GM11168 (cell line): ENCODE measurements around the gene PRMT3.
"Not testable (repeated sequence)": the region's sequence is repeated elsewhere in the genome, so short reads cannot be mapped to it uniquely, and the experiment has no call there.

Experiments used
- in situ Hi-C: fragments of 300-500 bp; cut with MboI; formaldehyde crosslinking; loops from one replicate; pipeline ENCODE4 v1.12.0; 2022; ENCODE audit warnings: low sequenced_read_pairs; ENCODE audit not compliant: unreplicated experiment

The PRMT3 gene

DNA sequence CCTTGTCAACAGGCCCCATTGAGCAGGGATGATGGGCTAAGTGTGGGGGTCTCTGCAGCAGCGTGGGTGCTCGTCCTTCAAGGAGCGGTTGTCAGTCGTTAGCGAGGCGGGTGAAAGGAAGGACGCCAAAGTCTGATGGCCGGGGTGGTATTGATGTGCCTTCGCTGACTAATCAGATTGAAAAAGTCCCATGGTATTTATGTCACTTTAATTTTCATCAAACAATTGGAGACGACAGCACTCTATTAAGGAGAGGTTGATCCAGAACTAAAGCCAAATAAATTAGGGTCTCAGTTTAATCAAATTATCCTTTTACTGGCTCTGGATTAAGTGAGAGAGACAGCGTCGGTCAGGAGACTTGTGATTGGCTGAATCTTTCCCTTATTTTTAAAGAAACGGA, 14.4 kb upstream of the PRMT3 start:
- in situ Hi-C loops, result loop anchor here (25.0 kb wide), 1 partner anchor 411 kb away; no protein-coding TSS in a partner anchor

DNA sequence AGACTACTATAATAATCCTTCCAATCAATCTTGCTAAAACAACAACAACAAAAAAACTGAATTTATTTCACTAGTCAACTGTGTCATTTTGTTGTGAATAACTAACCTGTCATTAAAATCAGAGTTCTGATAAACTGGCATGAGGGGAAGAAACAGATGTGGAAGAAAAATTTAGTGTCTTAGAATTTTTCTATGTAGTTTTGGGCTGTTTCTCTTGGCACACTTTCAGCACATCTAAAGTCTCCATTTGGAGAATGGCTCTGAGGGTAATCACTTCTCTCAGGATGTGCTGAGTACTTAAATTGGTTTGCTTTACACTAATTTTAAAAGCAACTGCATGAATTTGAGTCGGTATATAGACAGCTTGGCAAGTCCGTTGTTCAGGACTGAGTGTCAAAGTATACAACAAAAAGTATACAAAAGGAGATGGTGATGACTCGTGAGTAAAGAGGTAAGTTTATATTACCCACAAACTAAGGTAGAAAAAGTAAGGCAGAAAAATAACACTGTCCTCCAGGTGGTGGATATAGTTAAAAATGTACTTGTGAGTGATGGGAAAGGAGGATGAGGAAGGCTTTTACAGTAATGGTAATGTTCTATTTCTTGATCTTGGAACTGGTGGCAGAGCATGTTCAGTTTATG, 13.8 kb upstream of the PRMT3 start:
- in situ Hi-C loops, result loop anchor here (25.0 kb wide), 1 partner anchor 411 kb away; no protein-coding TSS in a partner anchor

DNA sequence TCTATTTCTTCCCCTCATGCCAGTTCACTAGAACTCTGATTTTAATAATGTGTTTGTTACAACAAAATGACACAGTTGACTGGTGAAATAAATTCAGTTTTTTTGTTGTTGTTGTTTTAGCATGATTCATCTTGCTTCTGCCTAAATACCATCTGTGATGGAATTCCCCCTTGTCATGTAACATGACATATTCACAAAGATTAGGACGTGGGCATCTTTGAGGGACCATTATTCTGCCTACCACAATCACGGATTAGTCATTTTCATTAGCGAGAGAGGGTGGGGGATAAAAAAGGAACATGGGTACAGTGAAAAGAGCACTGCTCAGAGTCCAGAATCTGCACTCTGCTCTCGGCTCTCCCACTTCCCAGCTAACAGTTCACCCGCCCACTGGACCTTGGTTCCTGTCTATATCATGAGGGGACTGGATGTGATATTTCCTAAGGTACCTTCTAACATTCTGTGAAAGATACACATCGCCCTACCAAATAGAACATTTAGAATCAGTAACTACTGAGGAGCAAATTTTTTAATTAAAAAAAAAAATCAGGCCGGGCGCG, 12.7 kb upstream of the PRMT3 start:
- in situ Hi-C loops, result loop anchor here (25.0 kb wide), 1 partner anchor 413 kb away; no protein-coding TSS in a partner anchor

DNA sequence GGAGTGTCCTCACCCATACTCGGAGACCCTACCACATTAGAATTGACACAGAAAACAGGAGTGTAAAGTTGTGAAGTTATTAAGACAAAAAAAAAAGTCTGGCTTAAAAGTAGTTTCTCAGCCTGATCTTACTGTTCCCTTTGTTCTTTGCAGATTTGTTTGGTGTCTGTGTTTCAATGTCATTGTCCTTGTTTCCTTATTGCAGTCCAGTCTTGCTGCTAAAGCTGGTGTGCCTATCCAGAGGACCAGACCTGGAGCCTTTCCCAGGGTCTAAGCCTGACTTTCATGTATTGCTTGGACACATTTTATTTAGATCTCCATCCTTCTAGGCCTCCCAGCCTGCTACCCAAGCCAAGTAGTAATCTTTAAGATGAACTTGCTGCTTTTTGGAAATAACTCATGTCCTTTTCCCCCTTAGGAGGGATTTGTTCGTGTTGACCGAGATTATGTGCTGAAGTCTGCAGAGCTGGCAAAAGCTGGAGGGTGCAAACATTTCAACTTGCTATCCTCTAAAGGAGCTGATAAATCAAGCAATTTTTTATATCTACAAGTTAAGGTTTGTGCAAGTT, 11.3 kb upstream of the PRMT3 start:
- in situ Hi-C loops, result no loop called here

DNA sequence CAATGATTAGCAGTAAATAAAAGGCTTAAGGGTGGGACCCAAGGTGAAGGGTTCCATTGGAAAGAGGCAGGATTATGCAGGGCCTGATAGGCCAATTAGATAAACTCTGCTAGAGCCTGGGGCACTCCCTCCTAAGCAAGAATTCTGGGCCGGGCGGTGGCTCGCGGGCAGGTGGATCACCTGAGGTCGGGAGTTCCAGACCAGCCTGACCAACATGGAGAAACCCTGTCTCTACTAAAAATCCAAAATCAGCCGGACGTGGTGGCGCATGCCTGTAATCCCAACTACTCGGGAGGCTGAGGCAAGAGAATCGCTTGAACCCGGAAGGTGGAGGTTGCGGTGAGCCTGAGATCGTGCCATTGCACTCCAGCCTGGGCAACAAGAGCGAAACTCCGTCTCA, 1.5 kb upstream of the PRMT3 start:
- in situ Hi-C loops, result not testable (repeated sequence)

DNA sequence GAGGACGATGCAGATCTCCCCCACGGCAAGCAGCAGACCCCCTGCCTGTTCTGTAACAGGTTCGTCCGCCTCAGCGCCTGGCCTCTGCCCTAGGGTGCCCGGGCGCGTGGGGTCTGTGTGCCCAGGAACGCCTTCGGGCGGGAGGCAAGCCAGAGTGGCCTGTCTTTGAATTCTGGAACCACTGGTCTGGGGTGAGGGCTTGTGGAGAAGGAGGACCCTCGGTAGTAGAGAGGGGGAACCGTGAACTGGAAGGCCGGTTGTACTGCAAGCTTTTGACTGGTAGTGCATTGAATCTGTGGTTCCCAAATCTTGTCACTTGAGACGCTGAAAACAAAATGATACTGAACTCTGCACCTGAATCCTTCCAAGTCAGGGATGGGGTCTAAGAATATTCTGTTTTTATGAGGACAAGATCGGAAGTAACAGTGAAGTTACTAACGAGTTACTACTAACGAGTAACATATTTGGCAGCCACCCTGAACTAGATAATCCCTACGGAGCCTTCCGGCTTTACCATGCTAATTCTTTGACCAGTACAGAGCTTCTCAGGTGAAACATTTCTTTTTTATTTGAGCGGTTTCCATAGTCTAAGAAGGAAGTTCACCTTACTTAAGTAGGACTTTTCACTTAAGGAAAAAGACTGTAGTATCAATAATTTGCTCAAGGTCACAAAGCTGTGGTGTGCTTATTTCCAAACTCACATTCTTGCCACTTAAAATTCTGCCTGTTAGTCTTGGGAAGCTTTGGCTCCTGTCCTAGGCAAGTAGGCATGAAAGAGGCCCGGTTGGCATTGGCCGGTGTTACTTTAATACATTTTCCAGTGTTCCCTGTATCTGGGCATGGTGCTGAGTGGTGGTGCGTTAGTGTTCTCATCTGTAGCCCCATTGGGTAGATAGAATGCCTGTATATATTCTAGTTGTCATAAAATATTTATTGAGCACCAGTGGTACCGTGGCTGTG, 860 bp downstream of the PRMT3 start:
- in situ Hi-C loops, result no loop called here

DNA sequence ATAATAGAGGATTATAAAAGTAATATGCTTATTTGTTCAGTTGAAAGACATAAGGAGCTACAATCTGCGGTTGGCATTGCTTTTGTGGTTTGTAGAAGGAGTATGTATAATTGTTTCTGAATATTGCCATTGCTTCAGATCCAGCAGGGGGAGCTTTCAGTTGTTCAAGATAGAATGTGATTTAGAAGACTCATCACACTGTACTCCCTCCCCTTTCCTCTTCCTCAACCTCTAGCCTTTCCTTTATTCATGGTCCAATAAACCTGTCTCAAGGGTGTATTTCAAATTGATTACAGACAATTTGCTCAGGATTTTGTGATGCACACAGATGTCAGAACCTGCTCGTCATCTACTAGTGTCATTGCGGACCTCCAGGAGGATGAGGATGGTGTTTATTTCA, 9.8 kb downstream of the PRMT3 start:
- in situ Hi-C loops, result loop anchor here (10.0 kb wide), 1 partner anchor 208 kb away; no protein-coding TSS in a partner anchor

DNA sequence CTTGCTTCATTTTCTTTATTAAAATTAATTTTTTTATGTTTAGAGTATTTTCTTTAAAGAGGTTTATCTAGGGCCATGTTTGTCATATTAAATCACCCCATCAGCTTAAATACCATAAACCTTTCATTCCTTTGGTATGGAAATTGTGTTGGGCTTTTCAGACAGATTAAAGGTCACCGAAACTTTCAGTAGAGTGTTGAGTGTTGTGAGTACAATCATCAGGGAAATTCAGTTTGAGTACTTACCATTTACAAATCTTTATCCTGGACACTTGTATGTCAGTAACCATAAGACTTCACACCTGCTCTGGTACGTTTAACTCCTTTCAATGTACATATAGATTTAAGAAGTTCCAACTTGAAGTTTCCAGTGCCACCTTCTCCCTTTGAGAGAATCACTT, 12.0 kb downstream of the PRMT3 start:
- in situ Hi-C loops, result loop anchor here (10.0 kb wide), 1 partner anchor 205 kb away; no protein-coding TSS in a partner anchor

DNA sequence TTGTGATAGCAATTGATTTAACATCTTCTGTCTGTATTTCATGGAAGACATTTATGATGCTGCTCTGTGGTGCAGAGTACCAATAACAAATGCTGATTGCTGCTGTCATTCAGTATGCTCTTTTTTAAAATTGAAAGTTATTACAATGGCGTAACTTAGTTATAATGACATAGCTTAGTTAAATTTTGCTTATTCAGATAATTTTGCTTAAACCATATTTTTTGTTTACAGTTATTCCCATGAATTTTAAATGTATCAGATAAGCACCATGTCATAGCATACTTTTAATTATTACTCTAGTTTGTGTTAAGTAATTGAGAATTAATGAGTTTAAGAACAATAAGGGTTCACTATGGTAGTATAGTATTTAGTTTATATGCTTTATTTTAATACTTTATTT, 15.5 kb downstream of the PRMT3 start:
- in situ Hi-C loops, result no loop called here

DNA sequence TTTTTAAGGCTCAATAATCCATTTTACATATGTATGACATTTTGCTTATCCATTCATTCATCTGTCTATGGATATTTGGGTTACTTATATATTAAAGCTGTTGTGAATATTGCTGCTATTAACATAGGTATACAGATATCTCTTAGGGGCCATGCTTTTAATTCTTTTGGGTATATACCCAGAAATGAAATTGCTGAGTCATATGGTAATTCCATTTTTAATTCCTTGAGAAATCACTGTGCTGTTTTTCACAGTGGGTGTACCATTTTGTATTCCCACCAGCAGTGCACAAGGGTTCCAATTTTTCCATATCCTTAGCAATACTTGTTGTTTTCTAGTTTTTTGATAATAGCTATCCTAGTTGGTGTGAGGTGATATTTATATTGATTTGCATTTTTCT, 19.0 kb downstream of the PRMT3 start:
- in situ Hi-C loops, result no loop called here

DNA sequence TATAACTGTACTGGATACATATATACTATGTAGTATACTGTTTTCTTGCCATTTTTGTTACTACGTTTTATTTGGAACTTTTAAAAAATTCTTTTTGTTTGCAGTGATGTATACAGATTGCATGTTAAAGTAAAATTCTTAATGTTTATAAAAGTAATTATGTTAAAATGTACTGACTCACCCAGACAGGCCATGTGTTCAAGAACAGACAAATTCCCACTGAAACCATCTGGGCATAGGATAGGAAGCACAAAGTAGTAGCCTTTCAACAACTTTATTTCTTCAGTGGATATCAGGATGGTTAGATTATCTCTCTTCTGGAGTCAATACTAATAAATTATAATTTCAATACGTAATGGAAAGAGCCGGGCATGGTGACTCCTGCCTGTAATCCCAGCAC, 19.8 kb downstream of the PRMT3 start:
- in situ Hi-C loops, result no loop called here

DNA sequence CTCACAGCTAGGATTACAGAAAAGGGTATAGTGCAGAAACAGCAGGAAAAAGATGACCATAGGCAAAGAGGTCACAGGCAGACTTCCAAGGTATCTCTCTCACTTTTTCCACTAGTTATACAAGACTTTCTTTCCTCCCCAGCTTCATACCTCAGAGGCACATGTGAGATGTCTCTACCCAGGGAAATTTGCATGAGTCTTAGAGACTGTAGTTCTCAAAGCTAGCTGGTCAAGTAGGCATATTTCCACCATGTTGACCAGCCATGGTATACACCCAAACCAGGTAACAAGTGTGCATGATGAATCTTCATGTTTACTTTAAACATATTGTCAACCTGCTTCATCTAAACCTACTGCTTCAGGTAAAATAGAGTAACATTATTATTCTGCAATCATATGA, 27.9 kb downstream of the PRMT3 start:
- in situ Hi-C loops, result no loop called here

DNA sequence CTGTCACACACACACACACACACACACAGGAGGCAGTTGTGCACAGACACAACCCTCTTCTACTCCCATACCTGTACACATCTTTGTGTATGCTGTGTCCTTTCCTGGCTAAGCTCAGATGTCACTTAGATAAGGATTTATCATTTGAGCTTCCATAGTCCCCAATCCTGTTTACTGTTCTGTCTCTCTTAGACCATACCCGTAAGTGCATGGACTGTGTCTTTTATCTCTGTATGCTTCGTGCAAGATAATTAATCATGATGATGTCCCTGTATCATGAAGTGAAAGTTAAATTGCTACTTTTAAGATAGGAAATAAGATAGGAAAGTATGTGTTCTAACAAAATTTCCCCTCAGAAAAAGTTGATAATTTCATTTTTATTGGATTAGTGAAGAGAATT, 30.3 kb downstream of the PRMT3 start:
- in situ Hi-C loops, result no loop called here

DNA sequence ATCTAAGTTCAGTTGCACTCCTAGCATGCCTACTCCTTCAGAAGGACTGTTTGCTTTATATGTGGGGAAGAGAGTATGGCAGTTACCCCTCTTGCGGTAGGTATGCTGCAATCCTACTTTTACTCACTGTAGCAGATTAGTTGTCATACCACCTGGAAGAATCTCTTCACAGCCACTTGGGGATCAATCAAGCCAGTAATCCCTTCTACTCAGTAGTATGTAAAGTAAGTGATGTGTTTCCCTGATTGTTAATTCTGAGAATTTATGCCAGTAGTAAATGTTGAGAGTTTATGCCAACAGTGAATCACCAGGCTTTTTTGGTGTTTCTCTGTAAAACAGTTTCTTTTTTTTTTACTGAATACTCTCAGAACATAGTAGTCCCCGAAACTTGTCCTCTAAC, 34.4 kb downstream of the PRMT3 start:
- in situ Hi-C loops, result no loop called here

DNA sequence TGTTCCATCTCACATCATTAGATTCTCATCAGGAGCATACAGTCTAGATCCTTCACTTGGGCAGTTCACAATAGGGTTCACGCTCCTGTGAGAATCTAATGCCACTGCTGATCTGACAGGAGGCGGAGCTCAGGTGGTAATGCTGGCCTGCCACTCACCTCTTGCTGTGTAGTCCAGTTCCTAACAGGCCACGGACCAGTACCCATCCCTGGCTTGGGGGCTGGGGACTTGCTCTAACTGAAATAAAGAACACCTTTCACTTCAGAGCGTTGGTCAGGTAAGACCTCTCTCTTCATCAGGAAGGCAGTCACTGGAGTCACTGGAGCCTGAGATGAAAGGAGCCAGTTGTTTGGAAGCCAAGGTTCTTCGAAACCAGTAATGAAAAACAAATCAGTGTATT, 41.7 kb downstream of the PRMT3 start:
- in situ Hi-C loops, result no loop called here

DNA sequence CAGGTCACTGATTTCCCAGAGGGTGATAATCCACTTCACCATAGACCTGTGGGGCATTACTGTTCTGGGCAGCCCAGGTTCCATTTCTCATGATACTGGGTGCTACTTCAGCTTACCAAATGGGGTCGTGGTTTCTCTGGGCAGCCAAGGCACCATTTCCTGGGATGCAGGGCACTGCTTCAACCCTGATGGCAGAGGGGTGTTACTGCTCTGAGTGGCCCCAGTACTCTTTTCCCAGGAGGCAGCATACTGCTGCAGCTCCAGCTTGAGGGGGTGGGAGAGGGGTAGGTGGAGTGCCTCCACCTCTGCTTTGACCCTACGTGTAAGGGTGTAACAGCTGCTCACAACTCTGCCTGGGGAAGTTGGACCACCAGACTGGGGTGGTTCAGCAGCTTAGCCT, 51.1 kb downstream of the PRMT3 start:
- in situ Hi-C loops, result no loop called here

DNA sequence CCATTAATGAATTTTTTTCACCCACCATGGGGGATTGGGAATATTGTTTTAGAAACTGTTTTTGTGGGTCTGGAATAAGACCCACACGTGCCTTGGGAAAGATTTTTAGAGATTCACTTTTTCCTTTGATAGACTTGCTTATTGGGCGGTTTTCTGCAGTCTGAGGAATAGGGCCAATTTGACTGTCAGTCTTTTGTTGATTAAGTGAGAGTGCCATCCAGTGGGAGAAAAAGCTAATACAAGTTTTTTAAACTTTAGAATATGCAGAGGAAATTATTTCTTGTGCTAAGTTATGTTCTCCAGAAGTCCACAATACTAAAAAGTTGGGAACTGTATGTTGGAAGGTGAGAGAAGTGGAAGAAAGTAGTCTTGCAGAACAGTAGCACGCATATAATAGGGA, 56.1 kb downstream of the PRMT3 start:
- in situ Hi-C loops, result no loop called here

DNA sequence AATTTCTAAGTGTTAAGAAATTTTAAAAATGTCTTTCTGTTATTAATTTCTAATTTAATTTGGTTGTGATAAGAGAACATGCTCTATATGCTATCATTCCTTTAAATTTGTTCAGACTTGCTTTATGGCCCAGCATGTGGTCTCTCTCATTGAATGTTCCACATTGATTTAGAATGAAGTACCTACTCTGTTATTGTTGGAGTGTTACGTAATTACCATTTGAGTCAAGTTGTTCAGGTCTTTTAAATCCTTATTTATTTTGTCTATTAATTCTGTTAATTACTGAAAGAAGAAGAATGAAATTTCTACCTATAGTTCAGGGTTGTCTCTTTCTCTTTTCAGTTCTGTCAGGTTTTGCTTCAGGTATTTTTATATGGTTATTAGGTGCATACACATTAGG, 57.0 kb downstream of the PRMT3 start:
- in situ Hi-C loops, result no loop called here

DNA sequence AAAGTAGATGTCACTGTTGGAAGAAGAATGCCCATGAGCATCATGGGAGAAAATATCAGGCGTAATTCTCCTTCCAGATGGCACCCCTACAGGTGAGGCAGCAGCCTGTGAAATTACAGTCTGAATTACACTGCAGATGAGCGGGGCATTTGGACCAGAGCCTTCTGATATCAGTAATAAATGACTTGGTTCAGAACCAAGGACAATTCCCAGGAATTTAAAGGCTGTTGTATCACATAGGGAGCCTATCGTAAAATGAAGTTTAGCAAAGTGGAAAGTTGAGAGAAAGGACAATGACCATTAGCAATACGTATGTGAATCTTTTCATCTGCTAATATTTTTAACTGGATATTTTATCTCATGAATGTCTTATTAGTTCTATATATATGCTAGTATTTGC, 61.3 kb downstream of the PRMT3 start:
- in situ Hi-C loops, result no loop called here

DNA sequence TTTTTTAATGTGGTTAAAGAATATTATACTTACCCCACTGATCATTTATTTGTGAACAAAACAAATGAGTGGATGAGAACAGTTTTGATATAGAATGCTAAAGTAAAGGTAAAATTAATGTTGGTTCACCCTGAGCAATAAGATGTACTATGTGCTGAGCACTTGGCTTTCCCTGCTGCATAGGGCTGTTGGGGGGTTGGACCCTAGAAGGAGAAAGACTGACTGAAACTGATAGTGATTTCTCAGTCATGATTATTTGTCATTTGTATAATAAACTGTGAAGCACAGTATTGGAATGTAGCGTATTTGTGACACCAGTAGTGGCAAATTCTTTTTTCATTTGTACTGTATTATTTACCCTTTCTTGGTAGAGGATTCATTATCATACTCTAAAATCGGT, 63.3 kb downstream of the PRMT3 start:
- in situ Hi-C loops, result no loop called here

DNA sequence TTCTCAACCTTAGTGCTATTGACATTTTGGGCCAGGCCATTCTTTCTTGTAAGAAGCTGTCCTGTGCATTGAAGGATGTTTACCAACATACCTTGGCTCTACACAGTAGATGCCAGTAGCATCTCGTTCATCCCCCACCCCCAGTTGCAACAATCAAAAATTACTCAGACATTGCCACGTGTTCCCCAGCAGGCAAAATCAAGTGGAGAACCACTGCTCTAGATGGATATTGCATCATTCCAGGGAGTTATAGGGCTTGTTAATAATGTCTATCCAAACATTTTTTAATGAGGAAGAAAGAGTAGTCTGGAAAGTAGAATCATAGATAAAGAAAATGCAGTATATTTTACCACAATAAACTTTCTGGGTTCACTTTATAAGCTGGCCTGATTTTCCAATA, 64.1 kb downstream of the PRMT3 start:
- in situ Hi-C loops, result no loop called here
